SW480 (cell line): ENCODE data around the gene BET1L.

Source experiments
- DNase-seq: peaks from one replicate; pipeline ENCODE4 v3.0.0-alpha.2; 2016; ENCODE audit warnings: low spot score

Gene BET1L

GRCh38 chr11:209275-210121 is 2.3 kb upstream of the BET1L start:
- DNase-seq = no peak

- no peak for DNase-seq
Observed at GRCh38 chr11:208917-209260, 1.7 kb upstream of the BET1L start.

- peak; percentile 56 for DNase-seq
Observed at GRCh38 chr11:208181-208916, 1.1 kb upstream of the BET1L start.

- DNase-seq = no peak
Observed at GRCh38 chr11:207863-208180, 623 bp upstream of the BET1L start.

GRCh38 chr11:206526-207207 is 532 bp downstream of the BET1L start:
- no peak for DNase-seq

GRCh38 chr11:206002-206384 is 1.2 kb downstream of the BET1L start:
- no peak for DNase-seq

GRCh38 chr11:205221-206001 is 1.8 kb downstream of the BET1L start:
- no peak for DNase-seq

- no peak for DNase-seq
Observed at GRCh38 chr11:204587-205109, 2.6 kb downstream of the BET1L start.

GRCh38 chr11:203945-204586 is 3.1 kb downstream of the BET1L start:
- DNase-seq = no peak

GRCh38 chr11:203056-203944 is 3.9 kb downstream of the BET1L start:
- no peak for DNase-seq

GRCh38 chr11:202490-202889 is 4.7 kb downstream of the BET1L start:
- DNase-seq = no peak

GRCh38 chr11:201966-202365 is 5.2 kb downstream of the BET1L start:
- no peak for DNase-seq

- no peak for DNase-seq
Observed at GRCh38 chr11:200224-201003, 6.8 kb downstream of the BET1L start.

- no peak for DNase-seq
Observed at GRCh38 chr11:199782-200181, 7.4 kb downstream of the BET1L start.

- no peak for DNase-seq
Observed at GRCh38 chr11:199004-199581, 8.1 kb downstream of the BET1L start.

- DNase-seq = no peak
Observed at GRCh38 chr11:198236-198806, 8.9 kb downstream of the BET1L start.

- no peak for DNase-seq
Observed at GRCh38 chr11:197741-198235, 9.4 kb downstream of the BET1L start.

GRCh38 chr11:196786-197731 is 10.1 kb downstream of the BET1L start:
- no peak for DNase-seq
